ENCODE results near the gene SLC26A5.
"Not testable (repeated sequence)": the region's sequence is repeated elsewhere in the genome, so short reads cannot be mapped to it uniquely, and the experiment has no call there.

Gene SLC26A5

DNA sequence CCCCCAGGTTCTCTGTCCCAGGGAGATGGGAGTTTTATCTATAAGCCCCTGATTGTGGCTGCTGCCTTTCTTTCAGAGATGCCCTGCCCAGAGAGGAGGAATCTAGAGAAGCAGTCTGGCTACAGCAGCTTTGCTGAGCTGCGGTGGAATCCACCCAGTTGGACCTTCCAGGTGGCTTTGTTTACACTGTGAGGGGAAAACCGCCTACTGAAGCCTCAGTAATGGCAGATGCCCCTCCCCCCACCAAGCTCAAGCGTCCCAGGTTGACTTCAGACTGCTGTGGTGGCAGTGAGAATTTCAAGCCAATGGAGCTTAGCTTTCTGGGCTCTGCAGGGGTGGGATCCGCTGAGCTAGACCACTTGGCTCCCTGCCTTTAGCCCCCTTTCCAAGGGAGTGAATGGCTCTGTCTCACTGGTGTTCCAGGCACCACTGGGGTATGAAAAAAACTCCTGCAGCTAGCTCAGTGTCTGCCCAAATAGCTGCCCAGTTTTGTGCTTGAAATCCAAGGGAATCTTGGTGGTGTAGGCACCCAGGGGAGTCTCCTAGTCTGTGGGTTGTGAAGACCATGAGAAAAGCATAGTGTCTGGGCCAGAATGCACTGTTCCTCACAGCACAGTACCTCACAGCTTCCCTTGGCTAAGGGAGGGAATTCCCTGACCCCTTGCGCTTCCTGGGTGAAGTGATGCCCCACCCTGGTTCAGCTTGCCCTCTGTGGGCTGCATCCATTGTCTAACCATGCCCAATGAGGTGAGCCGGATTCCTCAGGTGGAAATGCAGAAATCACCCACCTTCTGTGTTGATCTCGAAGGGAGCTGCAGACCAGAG lies 40.0 kb downstream of the SLC26A5 start:
- DNase-seq (ENCODE audit: low read depth) = not testable (repeated sequence)

DNA sequence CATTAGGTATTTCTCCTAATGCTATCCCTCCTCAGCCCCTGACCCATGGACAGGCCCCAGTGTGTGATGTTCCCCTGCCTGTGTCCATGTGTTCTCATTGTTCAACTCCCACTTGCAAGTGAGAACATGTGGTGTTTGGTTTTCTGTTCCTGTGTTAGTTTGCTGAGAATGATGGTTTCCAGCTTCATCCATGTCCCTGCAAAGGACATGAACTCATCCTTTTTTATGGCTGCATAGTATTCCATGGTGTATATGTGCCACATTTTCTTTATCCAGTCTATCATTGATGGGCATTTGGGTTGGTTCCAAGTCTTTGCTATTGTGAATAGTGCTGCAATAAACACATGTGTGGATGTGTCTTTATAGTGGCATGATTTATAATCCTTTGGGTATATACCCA lies 46.3 kb downstream of the SLC26A5 start:
- not testable (repeated sequence) for DNase-seq (ENCODE audit: low read depth)

DNA sequence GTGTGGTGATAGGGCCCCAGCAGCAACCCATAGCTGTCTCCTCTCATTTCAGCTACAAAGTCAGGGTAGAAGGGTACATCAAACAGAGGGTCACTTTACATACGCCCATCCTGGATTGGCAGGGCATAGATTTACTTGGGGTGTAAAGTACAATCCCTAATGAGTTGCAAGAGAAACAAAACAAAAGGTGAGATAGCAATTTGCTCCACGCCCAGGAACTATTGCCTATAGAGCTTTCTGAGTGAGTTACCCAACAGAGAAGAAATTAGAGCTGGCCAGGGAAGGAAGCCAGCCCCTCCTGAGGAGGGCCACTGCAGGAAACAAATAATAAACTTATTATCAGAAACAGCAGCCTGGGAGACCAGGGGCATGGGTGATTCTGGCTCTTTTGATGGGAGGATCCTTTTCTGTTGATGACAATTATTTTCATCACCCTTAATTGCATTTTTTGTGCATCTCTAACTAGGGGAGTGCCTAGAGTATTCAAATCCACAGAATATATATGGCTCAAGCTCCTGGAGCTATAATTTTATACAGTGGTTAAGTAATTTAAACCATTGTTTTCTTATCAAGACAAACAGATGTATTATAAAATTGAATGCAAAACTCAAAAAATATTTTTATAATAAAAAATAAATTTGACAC lies 47.4 kb downstream of the SLC26A5 start:
- DNase-seq (ENCODE audit: low read depth) = no peak

DNA sequence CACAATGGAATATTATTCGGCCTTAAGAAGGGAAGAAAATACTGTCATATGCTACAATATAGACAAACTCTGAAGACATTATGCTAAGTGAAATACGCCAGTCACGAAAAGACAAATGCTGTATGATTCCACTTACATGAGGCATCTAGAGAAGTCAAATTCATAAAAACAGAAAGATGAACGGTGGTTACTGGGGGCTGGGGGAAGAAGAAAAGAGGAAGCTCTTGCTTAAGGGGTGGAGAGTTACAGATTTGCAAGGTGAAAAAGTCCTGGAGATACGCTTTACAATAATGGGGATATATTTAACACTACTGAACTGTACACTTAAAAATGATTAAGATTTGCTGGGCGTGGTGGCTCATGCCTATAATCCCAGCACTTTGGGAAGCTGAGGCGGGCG lies 49.5 kb downstream of the SLC26A5 start:
- no peak for DNase-seq (ENCODE audit: low read depth)

DNA sequence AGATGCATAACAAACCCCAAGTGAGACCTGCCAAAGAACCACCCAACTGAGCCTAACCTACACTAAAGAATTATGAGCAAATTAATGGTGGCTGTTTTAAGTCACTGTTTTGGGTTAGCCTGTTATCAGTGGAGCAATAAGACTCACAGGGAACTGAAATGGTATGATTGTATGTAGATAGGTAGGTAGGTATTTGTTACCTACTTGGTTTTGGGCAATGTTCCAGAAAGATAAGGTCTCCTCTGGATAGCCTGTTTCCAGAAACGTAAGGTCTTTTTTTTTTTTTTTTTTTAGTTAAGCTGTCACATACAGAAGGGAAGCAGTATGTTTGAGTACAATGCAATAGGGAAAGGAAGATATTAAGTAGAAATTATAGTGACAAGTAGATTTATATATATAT lies 50.9 kb downstream of the SLC26A5 start:
- no peak for DNase-seq (ENCODE audit: low read depth)

DNA sequence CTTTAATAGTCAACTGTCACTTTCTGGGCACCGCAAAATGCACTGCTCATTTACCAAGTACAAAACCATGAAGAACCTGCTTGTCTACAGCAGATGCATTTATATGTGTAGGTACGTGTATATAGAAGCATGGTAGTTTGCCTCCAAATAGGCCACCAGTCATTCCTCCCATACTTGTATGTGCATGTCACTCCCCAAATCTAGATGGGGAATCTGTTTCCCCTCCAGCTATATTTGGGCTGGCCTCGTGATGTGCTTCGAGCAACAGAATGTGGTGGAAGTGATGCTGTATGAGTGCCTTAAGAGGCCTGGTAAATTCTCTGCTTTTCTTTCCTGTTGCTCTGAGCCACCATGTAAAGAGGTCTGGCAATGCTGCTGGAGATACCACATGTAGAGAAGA lies 51.4 kb downstream of the SLC26A5 start:
- DNase-seq (ENCODE audit: low read depth) = no peak

DNA sequence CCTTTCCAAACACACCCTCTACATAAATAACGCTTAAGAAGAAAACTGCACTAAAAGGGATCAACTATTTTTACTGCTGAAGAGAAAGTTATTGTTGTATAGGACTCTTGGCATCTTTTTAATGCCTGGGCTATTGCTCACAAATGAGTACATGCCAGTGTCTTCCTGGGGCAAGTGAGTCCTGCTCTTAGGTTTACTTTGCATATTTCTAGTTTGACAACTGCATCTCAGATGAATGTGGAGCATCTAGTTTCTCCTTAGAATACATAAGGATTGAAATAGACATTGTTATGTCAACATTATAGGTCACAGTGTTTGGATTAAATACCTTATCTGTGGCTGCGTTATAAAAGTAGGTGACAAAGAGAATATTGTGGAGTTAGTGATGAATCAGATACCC lies 54.0 kb downstream of the SLC26A5 start:
- no peak for DNase-seq (ENCODE audit: low read depth)

DNA sequence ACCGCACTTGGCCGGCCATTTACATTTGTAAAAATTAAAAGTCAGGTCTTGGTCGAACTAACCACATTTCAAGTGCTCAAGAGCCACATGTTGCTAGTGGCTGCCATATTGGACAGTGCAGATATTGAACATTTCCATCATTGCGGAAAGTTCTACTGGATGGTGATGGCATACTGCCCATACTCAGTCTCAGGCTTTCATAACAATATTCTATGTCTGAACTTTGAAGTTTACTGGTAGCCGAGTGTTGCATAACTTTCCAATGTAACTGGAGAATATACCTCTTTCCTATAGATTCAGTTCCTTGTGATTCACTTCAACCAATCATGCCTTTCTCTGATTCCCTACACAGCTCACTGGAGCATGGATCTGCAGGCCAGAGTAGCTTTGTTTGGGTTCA lies 54.9 kb downstream of the SLC26A5 start:
- DNase-seq (ENCODE audit: low read depth) = no peak

DNA sequence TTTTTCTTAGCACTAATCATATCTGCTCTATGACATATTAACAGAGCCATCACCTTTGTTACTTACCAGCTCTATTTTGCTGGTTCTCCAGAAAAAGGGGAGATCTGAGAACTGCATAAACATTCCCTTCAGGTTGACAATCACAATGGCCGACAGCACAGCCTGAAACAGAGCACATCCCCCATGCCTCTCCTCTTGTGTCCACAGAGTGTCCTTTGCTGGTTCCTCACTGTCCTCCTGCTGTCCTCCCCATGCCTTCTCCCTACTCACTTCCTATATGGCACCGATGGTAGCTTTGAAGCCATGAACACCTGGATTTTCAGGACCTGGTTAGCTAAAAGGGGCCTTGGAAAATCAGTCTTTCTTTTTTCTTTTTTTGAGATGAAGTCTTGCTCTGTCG lies 56.7 kb downstream of the SLC26A5 start:
- no peak for DNase-seq (ENCODE audit: low read depth)

DNA sequence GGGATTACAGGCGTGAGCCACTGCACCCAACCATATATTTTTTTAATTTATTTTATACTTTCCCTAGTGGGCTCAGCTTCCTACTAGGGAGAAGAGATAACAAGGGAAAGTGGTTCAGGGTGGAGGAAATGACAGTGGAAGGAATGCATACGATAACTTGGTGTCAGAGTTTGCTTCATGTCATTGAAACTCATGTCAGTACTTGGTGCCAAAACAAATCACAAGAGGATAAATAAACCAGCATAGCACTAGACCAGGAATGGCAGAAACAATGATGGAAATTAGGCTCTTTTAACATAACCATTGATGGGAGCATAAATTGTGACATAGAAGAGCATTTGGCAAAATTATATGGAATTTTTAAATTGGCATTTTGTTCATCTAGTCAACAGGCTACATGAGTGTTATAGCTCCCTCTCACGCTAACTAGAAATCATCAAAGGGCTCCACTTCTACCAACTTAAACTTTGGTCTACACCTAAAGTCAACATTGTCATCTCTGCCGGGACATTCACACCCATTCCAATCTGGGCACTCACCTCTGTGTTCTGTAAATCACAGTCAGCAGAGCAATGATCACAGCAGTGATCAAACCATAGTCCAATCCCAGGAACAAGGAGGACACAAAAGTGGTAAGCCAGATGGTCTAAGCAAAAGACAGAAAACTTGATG lies 57.4 kb downstream of the SLC26A5 start:
- no peak for DNase-seq (ENCODE audit: low read depth)

DNA sequence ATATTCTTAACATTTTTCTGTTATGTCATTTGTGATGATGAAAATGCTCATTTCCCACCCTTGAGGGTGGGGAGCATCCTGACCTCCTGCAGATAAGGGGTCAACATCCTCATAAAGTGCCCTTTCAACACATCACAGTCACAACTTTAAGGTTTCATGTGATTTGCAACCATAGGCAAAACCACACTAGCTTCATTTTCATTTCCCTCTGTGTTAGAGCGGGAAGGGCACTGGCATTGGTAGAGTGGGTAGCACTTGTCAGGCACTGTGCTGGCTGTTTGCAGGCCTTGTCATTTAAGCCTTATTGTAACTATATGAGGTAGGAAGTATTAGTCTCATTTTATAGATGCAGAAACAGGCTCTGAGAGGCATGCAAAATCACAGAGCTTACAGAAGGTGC lies 58.8 kb downstream of the SLC26A5 start:
- no peak for DNase-seq (ENCODE audit: low read depth)

DNA sequence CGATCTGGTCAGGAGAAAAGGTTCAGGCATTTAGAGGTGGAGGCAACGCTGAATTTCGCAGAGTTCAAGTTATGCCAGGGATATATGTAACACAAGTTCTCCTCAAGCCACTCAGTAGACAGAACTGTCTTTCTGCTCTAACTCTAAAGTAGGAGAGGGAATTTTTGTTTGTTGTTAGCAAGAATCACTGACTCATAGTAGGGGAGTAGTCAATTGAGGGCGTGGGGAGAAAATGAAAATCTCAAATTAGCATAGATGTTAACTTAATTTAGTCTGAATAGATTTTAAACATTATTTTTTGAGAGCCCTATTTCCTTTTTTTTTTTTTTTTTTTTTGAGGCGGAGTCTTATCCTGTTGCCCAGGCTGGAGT lies 64.0 kb downstream of the SLC26A5 start:
- no peak for DNase-seq (ENCODE audit: low read depth)

DNA sequence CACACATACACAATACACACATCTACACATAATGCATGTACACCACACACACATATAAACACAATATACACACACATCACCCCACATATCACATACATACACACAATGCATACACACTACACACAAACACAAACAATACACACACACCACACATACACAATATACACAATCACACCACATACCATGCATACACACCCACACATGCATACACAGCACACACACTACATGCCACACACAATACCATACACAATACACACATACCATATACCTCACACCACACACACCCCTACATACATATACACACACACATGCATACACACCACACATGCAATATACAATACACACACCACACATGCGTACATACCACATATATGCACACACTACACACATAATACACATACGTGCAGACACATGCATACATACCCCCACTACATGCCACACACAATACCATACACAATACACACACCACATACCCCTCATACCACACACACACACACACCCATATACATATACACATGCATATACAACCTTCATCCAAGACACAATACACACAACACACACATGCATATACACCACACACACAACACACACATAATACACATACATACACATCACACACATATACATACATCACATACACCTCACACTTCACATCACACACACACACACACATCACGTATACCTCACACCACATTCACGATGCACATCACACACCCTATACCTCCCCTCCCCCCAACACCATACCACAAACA lies 64.6 kb downstream of the SLC26A5 start:
- no peak for DNase-seq (ENCODE audit: low read depth)

DNA sequence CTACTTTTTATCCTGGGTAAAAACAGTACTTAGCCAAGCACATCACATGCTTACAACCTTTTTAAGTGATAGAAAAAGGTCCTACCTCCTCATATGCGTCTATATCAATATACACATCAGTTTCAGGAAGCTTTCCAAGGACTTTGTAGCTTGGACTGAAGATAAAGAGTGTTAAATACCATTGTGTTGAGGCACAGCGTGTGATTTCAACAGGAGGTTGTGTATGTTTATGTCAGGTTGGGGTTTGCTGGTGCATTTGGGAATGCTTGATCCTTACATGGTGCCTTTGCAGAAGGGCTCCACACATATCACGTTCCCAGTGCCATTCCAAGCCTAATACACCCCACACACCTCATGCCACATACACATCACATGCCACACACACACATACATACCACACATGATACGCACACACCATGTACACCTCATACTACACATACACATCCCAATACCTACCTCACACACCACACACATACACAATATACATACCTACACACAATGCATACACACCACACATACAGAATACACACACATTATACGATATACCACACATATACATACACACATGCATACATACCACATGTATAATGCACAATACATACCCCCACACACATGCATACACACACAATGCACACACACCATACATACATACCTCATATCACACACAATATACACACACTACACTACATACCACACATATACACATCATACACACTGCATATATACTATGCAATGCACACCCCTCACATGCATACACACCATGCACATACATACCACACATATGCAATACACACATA lies 65.4 kb downstream of the SLC26A5 start:
- no peak for DNase-seq (ENCODE audit: low read depth)

DNA sequence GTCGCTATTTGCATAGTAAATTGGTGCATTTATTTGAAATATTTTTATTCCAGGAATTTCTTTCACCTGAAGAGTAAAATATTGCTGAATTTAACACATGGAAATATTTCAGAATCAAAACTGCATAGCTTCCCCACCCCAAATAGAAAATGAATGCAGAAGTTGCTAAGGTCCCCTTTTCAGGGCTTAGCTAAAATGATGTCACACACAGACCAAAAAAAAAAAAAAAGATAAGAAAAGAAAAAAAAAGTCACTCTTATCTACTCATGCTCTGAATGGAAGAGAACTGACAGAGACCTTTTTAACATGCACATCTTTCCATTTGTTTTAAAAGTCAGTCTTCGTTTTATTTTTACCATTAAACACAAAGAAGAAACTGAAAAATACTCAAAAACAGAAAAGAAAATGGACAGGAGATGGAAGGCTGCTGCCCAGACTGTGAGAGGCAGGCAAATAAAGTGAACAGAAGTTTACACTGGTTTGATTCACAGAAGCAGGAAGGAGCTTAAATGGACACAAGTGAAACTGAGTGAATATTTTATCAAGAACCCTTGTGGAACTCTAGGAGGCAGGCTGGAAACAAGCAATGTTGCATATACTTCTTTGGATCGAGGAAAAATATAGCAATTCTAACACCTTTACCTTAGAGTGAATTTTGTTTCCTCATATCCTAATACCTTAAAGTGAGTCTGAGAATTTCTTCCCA lies 66.6 kb downstream of the SLC26A5 start:
- DNase-seq (ENCODE audit: low read depth) = no peak

DNA sequence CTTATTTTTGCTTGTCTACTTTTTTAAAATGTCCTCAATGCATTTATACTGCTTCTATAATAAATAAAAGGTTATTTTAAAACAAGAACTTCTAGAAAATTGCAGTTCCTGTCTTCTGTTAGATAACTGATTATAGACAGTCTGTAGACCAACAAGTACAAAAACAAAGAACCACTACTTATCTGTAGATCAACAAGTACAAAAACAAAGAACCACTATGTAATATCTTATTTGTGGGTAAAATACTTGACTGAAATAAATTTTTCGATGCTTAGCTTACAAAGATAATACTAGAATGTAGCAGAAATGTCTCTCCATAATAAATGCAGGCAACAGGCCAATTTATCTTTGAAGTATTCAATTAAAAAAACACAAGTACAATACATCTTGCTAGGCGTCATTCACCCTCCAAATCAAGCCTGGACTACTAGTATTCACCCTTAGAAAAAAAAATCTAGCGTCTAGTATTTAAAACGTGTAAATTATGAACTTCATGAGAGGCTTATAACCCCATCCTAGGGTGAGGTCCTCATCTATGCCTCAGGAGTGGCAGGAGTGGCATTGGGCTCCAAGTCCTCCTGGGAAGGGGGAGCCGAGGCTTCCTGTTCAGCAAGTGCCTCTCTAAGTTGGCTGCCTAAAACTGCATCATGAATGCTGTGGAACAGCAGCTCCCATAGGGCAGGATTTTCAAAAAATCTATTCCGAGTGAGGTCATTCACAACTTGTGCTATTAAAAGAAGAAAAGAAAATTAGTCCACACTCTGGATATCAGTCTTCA lies 72.0 kb downstream of the SLC26A5 start:
- DNase-seq (ENCODE audit: low read depth) = no peak

DNA sequence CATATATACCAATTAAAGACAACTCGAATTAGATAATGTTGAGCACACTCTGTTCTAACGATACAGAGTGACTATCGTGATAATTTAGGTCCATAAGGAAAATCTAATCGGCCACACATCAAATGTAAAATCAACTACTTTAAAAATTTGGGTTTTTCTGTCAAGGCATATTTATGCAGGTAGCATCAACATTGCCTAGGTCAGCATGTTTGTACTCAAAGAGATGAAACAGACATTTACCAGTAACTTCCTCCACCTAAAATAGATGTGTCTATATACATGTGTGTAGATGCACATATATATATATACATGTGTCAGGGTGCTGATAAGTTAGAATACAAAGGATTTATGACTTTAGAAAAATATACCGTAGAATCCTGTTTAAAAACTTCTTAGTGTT lies 76.6 kb downstream of the SLC26A5 start:
- no peak for DNase-seq (ENCODE audit: low read depth)

DNA sequence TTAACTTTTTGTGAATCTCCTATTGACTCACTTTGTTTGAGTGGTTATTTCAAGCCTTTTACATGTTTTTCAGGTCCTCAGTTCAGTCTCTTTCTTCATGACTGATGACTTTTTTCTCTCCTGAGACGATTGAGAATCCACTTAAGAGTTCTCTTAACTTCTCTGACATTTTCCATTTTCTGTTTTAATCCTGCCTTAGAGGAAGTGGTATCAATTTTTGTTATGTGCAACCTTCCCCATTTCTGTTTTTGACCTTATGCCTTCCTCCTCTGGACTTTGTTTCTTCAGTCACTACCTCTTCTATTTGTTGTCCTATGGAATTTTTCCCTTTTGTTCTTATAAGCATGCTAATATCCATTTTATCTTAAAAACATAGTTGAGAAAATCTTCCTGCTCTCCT lies 96.2 kb downstream of the SLC26A5 start:
- no peak for DNase-seq (ENCODE audit: low read depth)

DNA sequence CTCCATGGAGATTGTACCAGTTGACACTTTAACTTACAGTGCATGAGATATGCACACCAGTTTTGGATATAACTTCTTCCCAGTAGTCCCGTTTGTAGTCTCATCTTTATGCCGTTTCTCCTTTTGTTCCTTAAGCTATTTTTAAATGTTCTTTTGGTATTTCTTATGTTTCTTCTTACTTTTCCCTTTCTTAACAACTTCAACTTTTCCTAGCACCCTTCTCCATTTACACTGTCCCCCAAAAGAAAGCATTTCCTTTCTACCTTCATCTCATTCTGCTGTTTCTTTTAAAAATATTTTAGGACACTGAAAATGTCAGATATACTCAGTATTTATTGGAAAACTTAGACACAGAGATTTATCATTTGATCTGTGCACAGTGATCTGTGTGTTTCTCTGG lies 97.0 kb downstream of the SLC26A5 start:
- DNase-seq (ENCODE audit: low read depth) = no peak

DNA sequence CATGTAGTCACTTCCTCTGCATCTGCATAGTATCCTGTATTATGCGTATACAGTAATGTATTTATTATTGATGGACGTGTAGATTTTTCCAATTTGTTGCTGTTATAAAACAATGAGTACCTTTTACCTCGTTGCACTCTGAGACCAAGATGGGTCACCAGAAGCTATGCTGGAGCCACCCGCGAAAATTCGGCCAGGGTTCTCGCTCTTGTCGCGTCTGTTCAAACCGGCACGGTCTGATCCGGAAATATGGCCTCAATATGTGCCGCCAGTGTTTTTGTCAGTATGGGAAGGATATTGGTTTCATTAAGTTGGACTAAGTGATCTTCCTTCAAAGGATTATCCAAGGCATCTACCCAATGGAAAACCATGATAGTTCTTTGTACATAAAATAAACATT lies 97.6 kb downstream of the SLC26A5 start:
- DNase-seq (ENCODE audit: low read depth) = no peak
